HuH-7 (cell line): Measurements from ENCODE around the gene P2RX5.

Source experiments
- DNase-seq: peaks from one replicate; pipeline ENCODE4 v3.0.0; 2011; ENCODE audit warnings: low spot score

Gene P2RX5

GRCh38 chr17:3656755-3657587, 39.0 kb downstream of the P2RX5 start:
- DNase-seq, result no peak

GRCh38 chr17:3656353-3656752, 39.6 kb downstream of the P2RX5 start:
- no peak for DNase-seq

GRCh38 chr17:3655766-3656165, 40.2 kb downstream of the P2RX5 start:
- no peak for DNase-seq

GRCh38 chr17:3647769-3648555, 48.0 kb downstream of the P2RX5 start:
- DNase-seq, result peak; percentile 68

- DNase-seq, result no peak
Measured at GRCh38 chr17:3647251-3647650, 48.7 kb downstream of the P2RX5 start.

- no peak for DNase-seq
Measured at GRCh38 chr17:3645310-3645709, 50.6 kb downstream of the P2RX5 start.

- DNase-seq, result no peak
Measured at GRCh38 chr17:3643889-3644349, 52.0 kb downstream of the P2RX5 start.

GRCh38 chr17:3641717-3642486, 54.1 kb downstream of the P2RX5 start:
- no peak for DNase-seq

- DNase-seq, result no peak
Measured at GRCh38 chr17:3641014-3641413, 54.9 kb downstream of the P2RX5 start.

GRCh38 chr17:3639981-3640596, 55.9 kb downstream of the P2RX5 start:
- no peak for DNase-seq

GRCh38 chr17:3636908-3637373, 59.0 kb downstream of the P2RX5 start:
- DNase-seq, result no peak

GRCh38 chr17:3636154-3636907, 59.6 kb downstream of the P2RX5 start, which contains the start of the genes CTNS and SHPK:
Gene CTNS, plus strand, starts transcription at chr17:3636760. Its CDS starts 3,447 bp downstream, at chr17:3640207.
Gene SHPK, minus strand, starts transcription at chr17:3636250. Its CDS starts 31 bp downstream, at chr17:3636219.
- DNase-seq, result peak; percentile 94

- no peak for DNase-seq
Measured at GRCh38 chr17:3635474-3636153, 60.3 kb downstream of the P2RX5 start.

GRCh38 chr17:3632287-3632686, 63.7 kb downstream of the P2RX5 start:
- DNase-seq, result no peak

- DNase-seq, result no peak
Measured at GRCh38 chr17:3630781-3631180, 65.2 kb downstream of the P2RX5 start.

- no peak for DNase-seq
Measured at GRCh38 chr17:3627769-3628167, 68.2 kb downstream of the P2RX5 start.

GRCh38 chr17:3626831-3627768, 68.9 kb downstream of the P2RX5 start:
- DNase-seq, result no peak
